ENCODE measurements around the gene CAMK1D. TPM values are rescaled to one million over a fixed set of nuclear protein-coding genes. Genes with fewer than 3 reads are reported as not detected.
A peak's percentile ranks its signal among the peaks of the same experiment; 100 is the strongest.

The CAMK1D gene
- total and polyA plus RNA-seq, 2 of the 8 experiments (the other 6 are each of a cell fraction or from before 2014, with no cell fraction given), result 3.5 to 10.6 TPM

- ChIA-PET POLR2A (ENCODE audit: partially characterized antibody) (interaction anchor here (1.1 kb wide), 1 partner anchor 12 kb away, joined by 3 read pairs; no protein-coding TSS in a partner anchor), CTCF (ENCODE audit: partially characterized antibody) (interaction anchor here (0.9 to 2.3 kb wide), 3 partner anchors 103 to 170 kb away, joined by 3 to 7 read pairs (median 3); no protein-coding TSS in a partner anchor)
- no peak overlapping the region for H3K14ac ChIP-seq (ENCODE audit: insufficient read length)
- H2BK20ac ChIP-seq (ENCODE audit: low read length), result no peak overlapping the region
- H3K4me3 ChIP-seq (ENCODE audit: extremely low read depth in 1 of 4, insufficient read depth in 2 of 4, low read depth in 3 of 4, low read length in 4 of 4), result no peak overlapping the region
- H3K9me3 ChIP-seq (ENCODE audit: insufficient read depth in 2 of 2, low read depth in 1 of 2, low read length in 1 of 2), result no peaks in the 10 kb centered on the region
- H3K23ac ChIP-seq (ENCODE audit: insufficient read length), result no peak overlapping the region
- H3K18ac ChIP-seq (ENCODE audit: extremely low read depth, low read length), result no peak overlapping the region
- H4K5ac ChIP-seq (ENCODE audit: insufficient read length, low read depth, low read length), result no peak overlapping the region
- no peak overlapping the region for H3K4me2 ChIP-seq (ENCODE audit: insufficient read depth in 1 of 2, low read depth in 2 of 2, low read length in 2 of 2)
- H2BK15ac ChIP-seq (ENCODE audit: low read length), result no peak overlapping the region
- no peaks in the 10 kb centered on the region for H3K79me2 ChIP-seq (ENCODE audit: control insufficient read depth in 1 of 2, insufficient read depth in 2 of 2, low read length in 2 of 2)
- H2BK12ac ChIP-seq (ENCODE audit: low read depth, low read length), result no peak overlapping the region
- 83% methylated on average over 4 of the region's 4 CpGs; no CpG with 5 or more reads in 1 of the 2 experiments for WGBS, 2 experiments (ENCODE audit: extremely low coverage in 1 of 2, insufficient coverage in 1 of 2, insufficient read length in 1 of 2, insufficient replicate concordance in 2 of 2, low coverage in 1 of 2, low lambda C conversion rate in 2 of 2, missing lambda C conversion rate in 1 of 2)
- no peak overlapping the region for H2AFZ ChIP-seq (ENCODE audit: low read length)
- no peaks in the 10 kb centered on the region for H3K23me2 ChIP-seq (ENCODE audit: low read depth, low read length)
- H2AK5ac ChIP-seq (ENCODE audit: low read depth, low read length), result no peak overlapping the region
- no peak overlapping the region for H3K56ac ChIP-seq (replicated peaks; ENCODE audit: insufficient read length, low read depth, low read length)
- FAIRE-seq (no peak), DNase-seq (ENCODE audit: low read depth in 1 of 2, low spot score in 2 of 2) (peak in 1 of 2 experiments; percentile 13)
- no peak overlapping the region for H4K8ac ChIP-seq (ENCODE audit: extremely low read depth, insufficient read depth, low read length)
- H2BK120ac ChIP-seq (replicated peaks; ENCODE audit: low read depth, low read length), result no peak overlapping the region
- no peak overlapping the region for H4K91ac ChIP-seq (replicated peaks; ENCODE audit: insufficient read length, low read length)
- no peak overlapping the region for H3K27ac ChIP-seq (ENCODE audit: low read depth, low read length)
- H3K4ac ChIP-seq (replicated peaks; ENCODE audit: insufficient read length, low read depth, low read length), result no peak overlapping the region
- H3K9ac ChIP-seq (replicated peaks in 1 of 4; ENCODE audit: extremely low read depth in 1 of 4, low read depth in 3 of 4, low read length in 3 of 4), result no peak overlapping the region
- TF ChIP-seq NANOG (IDR thresholded peaks at IDR 0.05; ENCODE audit: insufficient read depth, low read depth, low read length, poor library complexity, severe bottlenecking) (no peak), RBBP5 (IDR thresholded peaks at IDR 0.05; ENCODE audit: borderline replicate concordance, low read depth, low read length) (no peak), PHF8 (conservative IDR thresholded peaks at IDR 0.05; ENCODE audit: low read depth, low read length) (no peak), USF2 (IDR thresholded peaks at IDR 0.05; ENCODE audit: low read length) (no peak), YY1 (IDR thresholded peaks at IDR 0.05; ENCODE audit: low read depth, low read length) (no peak), E2F6 (IDR thresholded peaks at IDR 0.05) (no peak), KDM1A (IDR thresholded peaks at IDR 0.05; ENCODE audit: borderline replicate concordance, low read length) (no peak), ZNF274 (IDR thresholded peaks at IDR 0.05; ENCODE audit: borderline replicate concordance, extremely low read depth, low read length) (no peak), EP300 (IDR thresholded peaks at IDR 0.05; ENCODE audit: borderline replicate concordance in 1 of 2, low read depth in 2 of 2, low read length in 2 of 2) (no peak)
- no peaks in the 10 kb centered on the region for H3K79me1 ChIP-seq (ENCODE audit: low read depth, low read length)
- H2BK5ac ChIP-seq (ENCODE audit: low read depth, low read length), result no peak overlapping the region
- no peaks in the 10 kb centered on the region for H3K4me1 ChIP-seq (replicated peaks in 1 of 4; ENCODE audit: control insufficient read depth in 3 of 4, insufficient read depth in 4 of 4, low read length in 3 of 4)
- H3K36me3 ChIP-seq (ENCODE audit: control insufficient read depth in 2 of 4, insufficient read depth in 4 of 4, low read length in 3 of 4), result no peaks in the 10 kb centered on the region
- H4K20me1 ChIP-seq (replicated peaks in 1 of 2; ENCODE audit: control insufficient read depth in 1 of 2, insufficient read depth in 2 of 2, low read length in 2 of 2), result no peaks in the 10 kb centered on the region
- no peaks in the 10 kb centered on the region for H3K27me3 ChIP-seq (replicated peaks in 1 of 4; ENCODE audit: control insufficient read depth in 3 of 4, extremely low read depth in 1 of 4, insufficient read depth in 3 of 4, low read length in 3 of 4)
Measured at GRCh38 chr10:12540341-12540781, 191.0 kb downstream of the CAMK1D start.

Measured in H1 (cell line).